ENCODE results near the gene GLIS1.

Gene GLIS1

DNA sequence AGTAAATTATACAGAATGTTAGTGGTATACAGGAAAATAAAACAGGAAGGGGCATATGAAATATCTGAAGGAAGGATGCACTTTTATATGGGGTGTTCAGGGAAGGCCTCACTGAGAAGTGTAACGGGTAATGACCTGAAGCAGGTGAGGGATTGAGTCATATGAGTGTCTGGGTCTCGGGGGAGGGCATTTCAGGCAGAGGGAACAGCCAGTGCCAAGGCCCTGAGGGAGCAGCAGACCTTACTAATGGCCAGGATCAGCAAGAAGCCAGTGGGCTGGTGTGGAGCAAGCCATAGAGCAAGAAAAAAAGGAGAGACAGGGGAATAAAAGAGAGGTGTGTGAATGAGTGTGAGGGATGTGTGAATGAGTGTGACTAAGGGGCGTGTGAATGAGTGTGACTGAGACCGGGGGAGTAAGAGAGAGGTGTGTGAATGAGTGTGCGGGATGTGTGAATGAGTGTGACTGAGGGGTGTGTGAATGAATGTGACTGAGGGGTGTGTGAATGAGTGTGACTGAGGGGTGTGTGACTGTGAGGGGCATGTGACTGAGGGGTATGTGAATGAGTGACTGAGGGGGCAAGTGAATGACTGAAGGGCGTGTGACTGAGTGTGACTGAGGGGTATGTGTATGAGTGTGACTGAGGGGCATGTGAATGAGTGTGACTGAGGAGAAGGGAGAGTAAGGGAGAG is 107.2 kb downstream of the GLIS1 start:
- DNase-seq: no peak

DNA sequence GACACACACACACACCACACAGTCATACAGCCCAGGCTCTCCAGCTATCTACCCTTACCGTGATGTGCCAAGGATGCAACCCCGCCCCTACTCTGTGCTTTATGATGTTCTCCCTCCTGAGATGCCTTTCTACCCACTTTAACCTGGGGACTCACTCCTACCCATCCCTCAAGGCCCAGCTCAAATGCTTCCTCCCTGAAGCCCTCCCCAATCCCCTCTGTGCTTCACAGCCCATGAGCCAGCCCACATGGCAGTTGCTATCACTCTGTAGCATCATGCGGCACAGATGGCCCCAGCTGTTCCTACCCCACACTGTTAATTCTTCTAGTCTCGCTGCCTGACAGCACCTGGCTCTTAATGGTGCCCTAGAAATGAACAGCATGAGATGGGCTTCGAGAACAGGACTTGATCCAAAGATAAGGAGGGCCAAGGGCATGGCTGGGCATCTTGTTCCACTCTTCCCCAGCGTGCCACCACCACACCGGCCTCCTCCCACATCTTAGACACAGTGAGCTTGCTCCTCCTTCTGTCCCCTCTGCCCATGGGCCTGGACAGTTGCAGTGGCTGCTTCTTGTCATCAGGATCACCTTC is 109.8 kb downstream of the GLIS1 start:
- no peak for DNase-seq

DNA sequence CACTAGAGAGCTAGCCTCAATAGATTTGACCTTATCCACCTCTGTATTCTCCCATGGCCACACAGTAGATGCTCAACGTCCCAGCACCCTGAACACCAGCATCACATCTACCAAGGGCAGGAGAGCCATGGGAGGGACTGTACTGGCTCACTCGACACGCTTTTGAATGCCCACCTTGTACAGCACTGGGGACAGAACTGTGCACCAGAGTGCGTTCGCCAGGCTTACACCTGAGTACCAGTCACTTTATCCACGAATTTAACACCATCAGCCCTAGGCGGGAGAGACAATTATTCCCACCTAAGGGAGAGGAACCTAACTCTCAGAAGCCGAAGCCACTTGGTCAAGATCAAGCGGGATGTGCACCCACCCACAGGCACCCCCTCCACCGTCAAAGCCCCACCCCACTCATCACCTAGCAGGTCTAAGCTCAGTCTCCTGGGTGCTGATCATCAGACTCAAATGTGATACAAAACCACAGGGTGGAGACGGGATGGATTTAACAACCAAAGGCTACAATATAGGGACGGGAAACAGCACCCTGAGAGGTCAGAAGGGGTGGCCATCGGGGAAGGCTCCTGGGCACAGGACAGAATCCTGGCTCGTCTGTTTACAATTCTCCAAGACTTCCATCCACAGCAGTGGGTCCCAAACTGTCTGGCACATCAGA is 110.5 kb downstream of the GLIS1 start:
- DNase-seq: no peak

DNA sequence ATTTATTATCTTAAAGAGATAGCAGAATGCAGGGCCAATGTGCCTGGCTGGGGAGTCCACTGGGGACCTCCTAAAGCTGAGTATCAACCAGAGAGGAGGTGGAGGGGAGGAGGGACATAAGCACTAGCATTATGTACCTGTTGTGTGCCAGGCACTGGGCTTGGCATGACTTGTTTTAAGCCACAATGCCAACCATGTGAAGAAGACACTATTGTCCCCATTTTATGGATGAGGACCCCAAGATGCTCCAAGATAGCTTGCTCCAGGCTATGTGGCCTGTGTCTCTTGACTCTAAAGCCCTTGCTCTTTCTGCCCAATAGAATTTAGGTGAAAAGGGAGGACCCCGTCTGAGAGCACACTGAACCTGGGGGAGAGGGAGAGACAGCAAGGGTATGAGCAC is 111.3 kb downstream of the GLIS1 start:
- no peak for DNase-seq

DNA sequence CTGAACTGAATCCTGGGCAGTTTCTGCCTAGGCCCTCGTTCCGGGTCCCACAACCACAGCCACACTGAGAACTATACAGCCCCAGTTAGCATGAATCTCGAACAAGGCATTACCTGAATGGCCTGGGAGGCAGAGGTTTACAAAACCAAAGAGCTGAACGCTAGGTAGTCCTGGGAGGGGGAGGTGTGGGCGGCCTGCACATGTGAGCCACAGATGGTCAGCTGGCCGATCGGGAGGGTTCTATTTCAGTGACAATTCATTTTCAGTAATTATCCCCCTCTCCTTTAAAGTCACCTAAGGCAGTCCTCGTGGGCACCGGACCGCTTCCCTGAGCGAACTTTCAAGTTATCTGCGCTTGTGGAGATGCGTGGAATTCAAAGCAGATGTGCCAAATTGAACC is 111.9 kb downstream of the GLIS1 start:
- DNase-seq: no peak

DNA sequence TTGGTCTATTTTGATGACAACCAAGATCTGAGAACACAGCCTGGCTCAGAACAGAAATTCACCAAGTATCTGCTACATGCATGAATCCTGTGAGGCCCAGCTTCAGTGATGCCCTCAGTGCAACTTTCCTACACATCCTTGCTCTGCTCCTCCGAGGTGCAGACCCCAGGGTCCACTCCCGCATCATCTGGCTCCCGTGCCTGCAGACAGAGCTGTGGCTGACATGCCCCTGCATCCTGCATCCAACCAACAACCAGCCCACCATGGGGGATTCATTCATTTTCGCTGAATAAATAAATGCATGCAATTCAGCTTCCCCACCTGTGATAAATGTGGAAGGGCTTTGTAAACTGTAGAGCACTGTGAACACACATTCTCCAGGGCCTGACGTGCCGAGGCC is 112.3 kb downstream of the GLIS1 start:
- DNase-seq: no peak

DNA sequence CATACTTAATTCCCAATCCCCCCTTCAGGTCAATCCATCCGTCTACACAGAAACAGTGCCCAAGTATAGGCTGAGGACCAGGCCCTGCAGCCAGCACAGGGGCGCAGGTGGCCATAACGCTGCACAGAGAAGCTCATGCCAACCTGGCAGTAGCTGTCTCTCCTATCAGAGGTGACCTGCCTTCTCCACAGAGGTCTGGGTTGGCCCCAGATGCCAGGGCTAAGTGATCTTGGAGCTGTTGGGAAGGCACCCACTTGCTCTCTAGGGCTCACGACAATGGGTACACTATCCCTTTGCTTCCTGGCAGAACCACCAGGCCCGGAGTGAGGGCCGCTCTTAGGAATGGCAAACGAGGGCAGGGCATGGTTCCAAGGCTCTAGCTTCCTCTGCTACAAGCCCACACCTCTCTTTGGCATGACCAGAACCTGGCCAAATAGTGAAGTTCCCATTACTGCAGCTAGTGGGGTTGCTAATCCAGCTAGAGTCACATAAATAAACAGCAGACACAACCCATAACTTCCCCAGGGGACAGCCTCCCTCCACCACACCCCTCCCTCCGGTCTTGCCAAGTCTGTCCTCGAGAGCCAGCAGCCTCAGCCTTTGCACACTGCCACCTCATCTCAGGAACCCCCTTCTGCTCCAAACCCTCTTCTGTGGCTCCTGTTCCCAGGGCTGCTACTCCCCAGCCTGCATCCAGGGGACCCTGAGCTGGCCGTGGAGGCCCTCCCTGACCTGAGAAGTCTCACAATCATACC is 113.0 kb downstream of the GLIS1 start:
- DNase-seq: no peak

DNA sequence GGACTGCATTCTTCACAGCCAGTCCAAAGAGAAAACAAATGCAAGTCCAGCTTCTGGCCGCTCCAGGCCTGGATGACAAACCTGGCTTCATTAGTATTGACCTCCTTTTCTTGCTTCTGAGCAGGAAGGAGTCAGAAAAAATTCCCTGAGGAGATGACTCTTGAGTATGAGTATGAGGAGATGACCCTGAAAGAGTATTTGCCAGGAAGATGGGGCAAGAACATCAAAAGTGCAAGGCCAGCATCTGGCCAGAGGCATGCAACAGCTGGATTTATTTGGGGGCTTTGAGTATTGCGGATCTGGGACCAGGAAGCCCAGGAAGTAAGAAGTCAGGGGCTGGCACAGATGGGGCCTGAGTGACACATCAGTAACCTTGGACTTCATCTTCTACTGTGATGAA is 113.9 kb downstream of the GLIS1 start:
- no peak for DNase-seq

DNA sequence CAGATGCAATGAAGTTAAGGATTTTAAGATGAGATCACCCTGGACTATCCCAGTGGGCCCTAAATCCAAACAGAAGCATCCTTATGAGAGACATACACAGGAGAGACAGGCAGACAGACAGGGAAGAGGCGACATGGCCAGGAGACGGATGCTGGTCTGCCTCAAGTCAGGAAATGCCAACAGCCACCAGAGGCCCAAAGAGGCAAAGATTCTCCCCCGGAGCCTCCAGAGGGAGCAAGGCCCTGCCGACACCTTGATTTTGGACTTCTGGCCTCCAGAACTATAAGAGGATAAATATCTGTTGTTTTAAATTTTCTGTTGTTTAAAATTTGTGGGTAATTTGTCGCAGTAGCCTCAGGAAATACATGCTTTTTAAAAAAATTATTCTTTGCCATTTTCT is 116.4 kb downstream of the GLIS1 start:
- DNase-seq: no peak

DNA sequence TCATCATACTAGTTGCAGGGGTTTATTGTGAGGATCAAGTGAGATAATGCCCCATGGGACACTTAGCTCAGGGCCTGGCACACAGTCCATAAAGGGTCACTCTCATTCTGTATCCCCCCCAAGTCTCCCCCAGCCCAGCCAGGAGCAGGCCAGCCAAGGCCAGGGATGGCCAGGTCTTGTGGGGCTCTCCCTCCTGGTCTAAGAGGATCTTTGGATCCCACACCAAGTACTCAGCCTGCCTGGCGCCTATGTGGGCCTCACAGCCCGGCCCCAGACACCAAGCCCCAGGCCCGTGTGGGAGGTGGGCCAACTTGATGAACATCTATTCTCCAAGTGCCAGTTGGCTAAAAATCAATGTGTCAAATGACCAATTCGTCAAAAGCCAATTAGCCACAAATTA is 117.8 kb downstream of the GLIS1 start:
- DNase-seq: no peak

DNA sequence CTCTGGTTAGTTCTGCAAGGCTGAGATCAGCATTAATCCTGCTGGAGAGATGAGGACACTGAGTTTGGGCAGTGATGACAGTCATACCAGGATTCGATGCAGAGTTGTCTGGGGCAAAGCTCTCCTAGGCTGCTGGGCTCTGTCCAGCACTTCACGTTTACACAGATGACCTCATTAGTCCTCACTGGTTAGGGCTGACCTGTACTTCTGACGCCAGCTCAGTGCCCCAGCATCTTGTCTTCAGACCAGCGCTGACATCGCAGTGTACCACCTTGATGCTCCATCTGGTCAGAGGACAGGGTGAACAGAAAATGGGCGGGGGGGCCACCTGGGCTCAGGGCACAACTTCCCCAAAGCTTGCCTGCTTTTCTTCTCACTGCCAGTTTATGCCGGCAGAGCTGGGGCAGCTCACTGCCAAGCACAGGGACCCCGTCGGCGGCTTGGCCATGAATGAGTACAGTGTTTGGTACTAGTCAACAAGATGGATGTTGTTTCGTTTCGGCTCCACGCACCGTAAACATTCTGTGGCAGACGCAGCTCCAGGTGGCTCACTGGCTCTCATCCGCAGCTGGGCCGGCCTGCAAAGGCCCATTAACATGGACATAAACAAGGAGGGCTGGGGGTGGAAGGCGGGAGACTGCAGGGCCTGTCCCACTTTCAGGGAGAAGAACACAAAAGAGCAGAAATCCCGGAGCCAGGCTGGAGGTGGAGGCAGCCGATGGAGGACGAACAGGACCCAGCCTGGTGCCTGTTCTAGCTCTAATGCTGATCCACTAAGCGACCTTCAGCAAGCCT is 118.7 kb downstream of the GLIS1 start:
- DNase-seq: no peak

DNA sequence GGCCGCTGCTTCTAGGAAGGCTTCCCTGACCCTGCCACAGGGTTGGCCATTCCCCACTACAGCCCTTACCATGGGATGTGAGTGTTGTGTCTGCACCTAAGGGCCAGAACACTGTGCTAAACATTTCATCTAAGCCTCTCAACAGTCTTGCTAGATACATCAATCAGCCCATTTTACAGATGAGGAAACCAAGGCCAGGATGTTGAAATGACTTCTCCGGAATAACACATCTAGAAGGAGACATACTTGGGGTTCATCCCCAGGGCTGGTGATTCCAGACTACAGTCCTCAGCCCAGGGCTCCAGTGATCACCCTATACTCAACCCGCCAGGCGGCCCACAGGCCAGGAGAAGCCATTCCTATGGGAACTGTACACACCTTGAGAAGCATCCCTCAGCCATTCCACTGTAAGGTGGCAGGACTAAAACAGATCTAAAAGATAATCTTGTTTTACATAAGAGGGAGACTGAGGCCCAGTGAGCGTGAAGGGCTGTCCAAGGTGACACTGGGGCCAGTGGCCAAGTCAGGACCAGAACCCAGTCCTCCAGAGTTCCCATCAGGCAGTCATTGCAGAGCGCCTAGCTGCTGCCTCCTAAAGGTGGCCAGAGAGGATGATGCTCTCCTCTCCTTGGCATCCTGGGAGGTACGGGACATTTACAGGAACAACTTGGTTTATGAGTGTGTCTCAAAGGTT is 119.5 kb downstream of the GLIS1 start:
- DNase-seq: no peak

DNA sequence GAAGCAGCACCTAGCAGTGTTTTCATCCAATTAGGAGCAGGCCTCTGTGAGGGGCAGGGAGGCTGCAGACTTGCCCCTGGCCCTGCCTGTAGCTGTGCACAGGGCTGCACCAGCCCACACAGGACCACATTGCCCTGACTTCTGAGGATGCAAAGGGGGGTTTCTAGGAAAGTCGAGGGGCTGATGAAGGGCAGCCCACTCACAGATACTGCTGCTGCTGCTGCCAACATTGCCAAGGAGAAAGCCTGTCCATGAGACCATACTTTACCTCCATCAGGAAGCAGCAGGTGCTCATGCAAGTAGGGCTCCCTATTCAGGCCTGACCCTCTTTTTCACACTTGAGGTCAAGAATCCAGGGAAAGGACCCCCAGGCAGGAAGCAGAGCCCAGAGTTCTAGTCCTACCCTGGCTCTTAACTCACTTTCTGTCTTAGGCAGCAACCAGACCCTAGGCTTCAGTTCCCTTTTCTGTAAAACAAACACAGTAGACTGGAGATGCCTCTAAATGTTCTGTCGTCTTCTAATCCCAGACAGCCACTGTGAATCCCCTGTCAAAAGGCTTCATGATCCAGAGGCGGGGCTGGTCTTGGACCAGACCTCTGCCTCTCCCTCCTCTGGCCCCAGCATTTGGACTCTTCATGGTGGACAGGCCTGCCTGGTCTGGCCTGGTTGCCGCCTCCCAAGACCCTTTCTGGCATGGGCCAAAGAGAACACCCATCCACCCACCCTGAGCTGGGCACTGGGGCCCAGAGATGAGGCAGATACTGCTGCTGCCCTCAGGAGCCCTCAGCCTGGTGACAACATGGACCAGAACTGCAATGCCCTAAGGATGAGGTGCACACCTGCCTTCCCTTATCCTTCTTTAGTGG is 120.2 kb downstream of the GLIS1 start:
- DNase-seq: no peak

DNA sequence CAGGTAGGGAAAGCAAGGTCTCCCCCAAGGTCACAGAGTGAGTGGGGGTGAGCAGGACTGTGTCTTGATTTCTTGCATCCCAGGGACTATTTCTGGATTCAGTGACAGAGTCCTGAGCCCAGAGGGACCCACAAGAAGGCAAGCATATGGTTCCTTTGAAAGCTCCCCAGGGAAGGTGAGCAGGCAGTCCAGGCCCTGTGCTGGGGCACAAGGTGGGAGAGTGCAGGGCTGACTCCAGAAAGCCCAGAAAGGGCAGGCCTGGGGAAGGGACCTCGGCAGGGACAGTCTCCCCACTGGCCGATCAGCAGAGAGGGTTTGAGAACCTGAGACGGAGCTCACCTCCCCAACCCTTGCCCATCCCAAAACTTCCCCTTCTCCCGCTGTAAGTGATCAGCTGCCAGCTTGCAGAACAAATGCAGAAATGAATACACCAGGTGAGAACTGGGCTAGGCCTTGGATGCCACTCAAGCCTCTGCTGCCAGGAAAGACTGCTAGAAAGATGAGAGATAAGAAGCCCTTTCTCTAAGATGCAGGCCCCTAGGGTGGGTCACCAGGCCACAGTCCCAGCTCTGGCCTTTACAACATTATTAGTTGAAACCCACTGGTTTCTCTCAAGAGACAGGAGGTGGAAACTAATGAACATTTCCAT is 121.0 kb downstream of the GLIS1 start:
- DNase-seq: no peak

DNA sequence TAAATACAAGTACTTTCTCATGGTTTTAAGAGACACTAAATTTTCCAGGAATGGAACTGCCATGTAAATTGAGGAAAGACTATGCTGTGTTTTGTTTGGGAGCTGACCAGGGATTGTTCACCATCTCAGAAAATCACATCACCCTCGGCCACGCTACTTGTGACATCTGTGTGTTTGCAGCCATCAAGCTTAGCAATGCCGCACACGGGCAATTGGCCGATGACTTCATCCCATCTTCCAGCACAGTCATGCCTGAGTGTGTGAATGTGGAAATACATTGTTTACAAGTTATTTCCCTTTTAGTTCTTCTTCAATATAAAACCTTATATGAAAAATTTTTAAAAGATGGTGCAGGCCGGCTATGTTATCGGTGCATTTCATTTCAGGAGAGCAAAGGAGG is 121.6 kb downstream of the GLIS1 start:
- no peak for DNase-seq

DNA sequence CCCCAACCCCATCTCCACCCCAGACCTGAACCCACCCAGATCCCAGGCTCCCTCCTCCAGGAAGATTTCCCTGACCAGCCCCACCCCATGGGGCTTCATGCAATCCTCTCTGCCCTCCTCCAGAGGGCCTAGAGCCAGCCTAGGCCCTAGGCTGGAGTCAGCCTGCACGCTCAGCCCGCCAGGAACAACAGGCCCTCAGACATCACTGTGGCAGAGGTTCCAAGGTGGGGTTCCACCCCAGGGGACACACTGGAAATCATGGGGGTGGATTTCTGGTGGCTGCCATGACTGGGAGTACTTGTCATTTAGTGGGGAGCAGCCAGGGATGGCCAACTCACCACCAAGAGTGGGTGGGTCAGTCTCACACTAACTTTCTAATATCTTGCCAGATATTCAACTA is 122.0 kb downstream of the GLIS1 start:
- no peak for DNase-seq

DNA sequence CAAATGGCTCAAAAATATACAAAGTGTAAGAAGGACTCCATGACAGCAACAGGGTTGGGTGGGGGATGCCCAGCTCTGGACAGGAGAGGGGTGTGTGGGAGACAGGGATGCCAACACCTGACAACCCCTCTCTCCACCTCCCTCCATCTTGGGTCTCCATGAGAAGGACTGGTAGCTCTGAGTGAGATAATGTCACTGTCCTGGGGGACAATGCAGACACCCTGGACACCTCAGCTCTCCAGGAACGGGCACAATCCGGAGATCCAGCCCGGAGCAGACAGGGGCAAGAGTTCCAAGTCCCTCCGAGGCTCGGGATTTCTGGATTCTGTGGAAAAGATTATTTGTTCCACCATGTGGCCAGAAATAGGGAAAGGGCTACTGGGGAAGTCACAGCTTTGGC is 122.5 kb downstream of the GLIS1 start:
- DNase-seq: no peak

DNA sequence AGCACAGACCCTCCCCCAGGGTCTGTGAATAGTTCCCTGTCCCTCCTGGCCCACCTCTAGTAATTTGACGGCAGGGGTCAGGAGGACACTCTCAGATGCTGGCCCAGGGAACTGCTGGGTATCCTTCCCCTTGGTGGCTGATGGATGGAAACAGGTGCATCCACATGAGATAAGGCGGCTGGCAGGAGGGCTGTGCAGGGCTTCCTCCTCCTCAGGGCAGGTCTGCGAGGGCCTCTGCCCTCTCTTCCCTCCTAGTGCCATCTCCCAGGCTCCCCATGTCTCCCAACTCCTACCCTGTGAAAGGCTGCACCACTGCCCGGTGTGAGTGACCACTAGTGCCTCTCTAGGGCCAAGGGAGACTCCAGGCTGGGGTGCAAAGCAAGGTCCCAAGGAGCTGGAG is 123.9 kb downstream of the GLIS1 start:
- no peak for DNase-seq

DNA sequence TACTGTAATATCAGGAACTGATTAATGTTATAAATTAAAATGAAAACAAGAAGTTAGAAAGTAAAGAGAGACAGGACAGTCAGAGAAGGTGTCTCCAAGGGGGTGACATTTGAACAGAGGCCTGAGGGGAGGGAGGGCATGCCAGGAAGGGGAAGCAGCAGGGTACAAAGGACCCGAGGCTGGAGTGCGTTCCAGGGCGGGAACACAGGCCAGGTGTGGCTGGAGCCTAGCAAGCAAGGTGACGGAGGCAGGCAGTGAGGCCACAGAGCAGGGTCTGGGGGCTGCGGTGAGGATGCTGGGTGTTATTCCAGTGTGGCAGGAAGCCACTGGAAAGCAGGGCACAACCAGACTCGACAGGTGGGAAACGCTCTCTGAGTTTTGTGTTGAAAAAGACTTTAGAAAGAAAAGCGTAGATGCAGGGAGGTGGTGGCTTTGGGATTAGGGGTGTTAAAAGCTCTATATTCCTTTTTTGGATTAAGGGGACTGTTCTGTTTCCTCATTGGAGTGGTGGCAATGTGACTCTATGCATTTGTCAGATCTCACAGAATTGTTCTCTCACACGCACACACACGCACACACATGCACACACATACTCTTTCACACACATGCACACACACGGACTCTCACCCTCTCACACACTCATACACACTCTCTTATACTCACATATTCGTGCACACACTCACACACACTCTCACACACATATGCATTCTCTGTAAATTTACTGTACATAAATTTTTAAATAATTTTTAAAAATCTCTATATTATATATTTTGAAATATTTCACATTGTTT is 124.5 kb downstream of the GLIS1 start:
- DNase-seq: no peak

DNA sequence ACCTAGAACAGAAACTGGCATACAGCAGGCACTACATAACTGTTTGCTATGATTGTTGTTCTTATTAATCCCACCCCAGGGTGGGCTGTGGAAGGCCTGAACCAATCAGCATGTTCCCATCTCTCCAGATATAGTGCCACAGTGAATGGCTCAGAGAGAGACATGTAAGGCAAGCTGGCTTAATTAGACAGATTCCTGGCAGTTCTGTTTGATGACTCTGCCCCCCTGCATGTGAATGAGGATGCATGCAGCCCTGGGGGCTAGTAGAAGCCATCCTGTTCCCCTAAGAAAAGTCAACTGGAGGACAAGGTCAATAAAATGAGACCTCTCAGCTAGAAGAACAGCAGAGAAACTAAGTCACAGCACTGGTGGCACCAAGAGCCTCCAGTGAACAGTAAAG is 130.3 kb downstream of the GLIS1 start:
- DNase-seq: no peak
